HG03097 (cell line): ENCODE measurements around the gene AFAP1.
A peak's percentile ranks its signal among the peaks of the same experiment; 100 is the strongest.

Experiments used
- ATAC-seq: cut with Tn5 transposase; IDR thresholded peaks from one replicate; pipeline ENCODE4 v1.9.1; 2021; ENCODE audit not compliant: unreplicated experiment, low FRiP score

AFAP1 gene, protein sequence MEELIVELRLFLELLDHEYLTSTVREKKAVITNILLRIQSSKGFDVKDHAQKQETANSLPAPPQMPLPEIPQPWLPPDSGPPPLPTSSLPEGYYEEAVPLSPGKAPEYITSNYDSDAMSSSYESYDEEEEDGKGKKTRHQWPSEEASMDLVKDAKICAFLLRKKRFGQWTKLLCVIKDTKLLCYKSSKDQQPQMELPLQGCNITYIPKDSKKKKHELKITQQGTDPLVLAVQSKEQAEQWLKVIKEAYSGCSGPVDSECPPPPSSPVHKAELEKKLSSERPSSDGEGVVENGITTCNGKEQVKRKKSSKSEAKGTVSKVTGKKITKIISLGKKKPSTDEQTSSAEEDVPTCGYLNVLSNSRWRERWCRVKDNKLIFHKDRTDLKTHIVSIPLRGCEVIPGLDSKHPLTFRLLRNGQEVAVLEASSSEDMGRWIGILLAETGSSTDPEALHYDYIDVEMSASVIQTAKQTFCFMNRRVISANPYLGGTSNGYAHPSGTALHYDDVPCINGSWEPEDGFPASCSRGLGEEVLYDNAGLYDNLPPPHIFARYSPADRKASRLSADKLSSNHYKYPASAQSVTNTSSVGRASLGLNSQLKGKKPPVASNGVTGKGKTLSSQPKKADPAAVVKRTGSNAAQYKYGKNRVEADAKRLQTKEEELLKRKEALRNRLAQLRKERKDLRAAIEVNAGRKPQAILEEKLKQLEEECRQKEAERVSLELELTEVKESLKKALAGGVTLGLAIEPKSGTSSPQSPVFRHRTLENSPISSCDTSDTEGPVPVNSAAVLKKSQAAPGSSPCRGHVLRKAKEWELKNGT

DNA sequence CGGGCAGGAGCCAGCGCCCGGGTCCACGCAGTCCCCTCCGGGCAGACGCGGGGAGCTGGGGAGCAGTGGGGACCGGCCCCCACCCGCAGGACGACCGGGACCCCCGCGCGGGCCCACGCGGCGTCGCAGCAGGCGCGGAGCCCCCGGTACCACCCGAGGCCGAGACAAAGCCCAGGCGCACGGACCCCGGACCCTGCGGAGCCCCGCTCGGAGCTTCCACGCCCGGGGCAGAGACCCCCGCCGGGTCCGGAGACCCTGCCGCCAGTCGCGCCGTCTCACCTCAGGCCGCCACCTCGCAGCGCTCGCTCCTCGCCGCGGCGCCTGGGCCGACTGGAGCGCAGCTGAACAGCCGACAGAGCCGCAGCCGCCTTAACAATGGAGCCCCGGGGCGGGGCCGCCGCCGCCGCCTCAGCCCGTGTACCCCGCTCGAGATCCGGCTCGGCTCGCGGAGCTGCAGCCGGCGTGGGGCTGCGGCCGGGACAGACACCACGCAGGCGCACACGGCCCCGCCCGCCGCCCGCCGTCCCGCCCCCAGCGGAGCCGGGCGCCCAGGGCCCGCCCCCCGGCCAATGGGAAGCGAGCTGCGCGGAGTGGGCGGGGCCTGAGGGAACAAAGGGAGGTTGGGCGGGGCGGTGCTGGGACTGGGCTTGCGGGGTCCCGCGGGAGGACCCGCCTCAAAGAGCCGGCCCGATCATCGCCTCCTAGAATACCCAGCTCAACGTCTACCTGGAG, at the start of gene AFAP1:
Gene AFAP1 (minus strand): TSS at position 485 of the 732 bp plus-strand sequence. CDS start 67,783 bp downstream, outside the sequence.
- ATAC-seq = peak; percentile 82

- ATAC-seq = no peak
These were observed 48.8 kb upstream of the AFAP1 start for GRCh38 chr4:7988437-7988836.

DNA sequence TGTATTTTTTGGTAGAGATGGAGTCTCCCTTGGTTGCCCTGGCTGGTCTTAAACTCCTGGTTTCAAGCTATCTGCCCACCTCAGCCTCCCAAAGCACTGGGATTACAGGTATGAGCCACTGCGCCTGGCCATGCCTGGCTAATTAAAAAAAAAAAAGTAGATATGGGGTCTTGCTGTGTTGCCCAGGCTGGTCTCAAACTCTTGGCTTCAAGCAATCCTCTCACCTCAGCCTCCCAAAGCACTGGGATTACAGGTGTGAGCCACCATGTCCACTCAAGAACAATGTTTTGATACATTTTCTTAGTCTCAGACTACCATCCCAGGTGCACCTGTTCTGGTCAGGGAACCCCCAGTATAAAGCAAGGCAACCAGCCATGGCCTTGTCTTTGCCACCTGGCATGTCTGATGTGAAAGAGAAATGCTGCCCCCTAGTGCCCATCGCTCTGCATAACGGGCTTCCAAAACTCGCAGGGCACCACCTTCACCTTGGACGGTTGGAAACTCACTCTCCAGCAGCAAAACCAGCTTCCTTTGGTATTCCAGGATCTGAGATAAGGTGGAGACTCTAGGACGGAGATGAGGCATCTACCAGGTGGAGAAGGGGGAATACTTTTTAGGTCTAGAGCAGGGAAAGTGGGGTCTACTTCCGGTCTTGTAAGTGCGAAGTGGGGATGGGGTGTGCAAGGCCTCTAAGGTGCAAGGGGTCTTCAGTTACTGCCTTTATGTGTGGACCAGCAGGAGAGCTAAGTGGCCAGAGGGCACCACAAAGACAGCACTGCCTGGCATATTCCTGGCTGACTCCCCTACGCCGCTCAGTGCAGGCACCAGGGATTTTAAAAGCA, 47.7 kb upstream of the AFAP1 start:
- no peak for ATAC-seq

DNA sequence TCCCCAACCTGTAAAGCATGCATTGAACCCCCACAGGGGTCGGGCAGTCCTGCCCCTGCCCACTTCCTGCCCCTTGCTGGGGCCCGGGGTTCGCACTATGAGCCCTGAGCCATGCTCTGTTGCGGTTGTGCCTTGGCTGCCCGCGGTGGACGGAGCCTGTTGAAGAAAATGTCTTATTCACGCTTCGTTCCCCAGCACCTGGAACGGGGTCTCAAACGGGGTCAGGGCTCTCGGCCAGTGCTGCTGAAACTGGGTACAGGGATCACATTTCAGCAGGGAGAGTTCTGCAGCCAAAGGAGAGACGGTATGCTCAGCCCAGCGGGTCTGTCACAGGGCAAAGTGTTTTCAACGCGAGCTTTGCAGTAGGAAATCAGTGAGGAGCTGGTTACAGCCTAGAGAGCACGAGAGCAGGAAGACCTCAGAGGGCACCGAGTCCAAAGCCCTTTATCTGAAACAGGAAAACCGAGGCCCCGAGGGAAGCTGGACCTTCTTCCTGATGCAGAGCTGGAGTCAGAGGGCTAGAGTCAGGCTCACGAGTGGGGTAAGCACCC, 46.3 kb upstream of the AFAP1 start:
- no peak for ATAC-seq

- ATAC-seq = no peak
These were observed 45.4 kb upstream of the AFAP1 start for GRCh38 chr4:7985072-7985471.

GRCh38 chr4:7984286-7984925, 44.7 kb upstream of the AFAP1 start:
- ATAC-seq = no peak

DNA sequence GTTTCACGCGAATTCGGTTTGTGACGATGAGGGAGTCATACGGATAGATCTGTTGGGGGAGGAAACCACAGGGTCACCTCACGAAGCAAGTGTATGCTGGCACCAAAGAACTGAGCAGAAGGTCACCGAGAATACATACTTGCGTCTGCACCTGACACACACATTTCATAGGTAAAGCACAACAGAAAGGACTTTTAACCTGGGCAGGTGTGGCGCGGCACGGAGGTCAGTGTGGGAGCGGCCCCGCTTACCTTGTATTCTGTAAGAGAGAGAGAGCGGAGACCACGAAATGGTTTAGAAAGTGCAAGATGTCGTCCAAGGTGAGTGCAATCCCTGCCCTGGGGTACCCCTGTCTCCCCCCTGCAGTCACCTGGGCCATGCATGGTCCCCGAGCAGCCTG, 43.6 kb upstream of the AFAP1 start:
- ATAC-seq = no peak

GRCh38 chr4:7981738-7982394, 42.2 kb upstream of the AFAP1 start:
- no peak for ATAC-seq

DNA sequence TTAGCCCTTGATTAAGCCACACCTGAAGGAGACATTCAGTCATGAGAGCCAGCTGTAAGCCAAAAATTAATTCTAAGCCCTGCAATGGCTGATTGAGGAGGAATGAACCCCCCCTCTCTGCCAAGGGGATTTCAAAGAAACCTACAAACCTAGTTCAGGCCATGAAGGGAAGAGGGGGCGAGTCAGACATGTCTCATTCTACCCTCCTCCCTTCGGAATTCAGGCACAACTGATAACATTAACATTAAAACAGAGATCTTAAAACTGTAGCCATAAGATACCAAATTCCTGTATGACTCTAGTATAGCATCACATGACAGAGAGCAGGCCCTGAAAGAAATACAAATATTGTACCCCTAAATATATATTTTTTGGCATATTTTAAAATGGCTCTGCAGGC, 40.4 kb upstream of the AFAP1 start:
- no peak for ATAC-seq

DNA sequence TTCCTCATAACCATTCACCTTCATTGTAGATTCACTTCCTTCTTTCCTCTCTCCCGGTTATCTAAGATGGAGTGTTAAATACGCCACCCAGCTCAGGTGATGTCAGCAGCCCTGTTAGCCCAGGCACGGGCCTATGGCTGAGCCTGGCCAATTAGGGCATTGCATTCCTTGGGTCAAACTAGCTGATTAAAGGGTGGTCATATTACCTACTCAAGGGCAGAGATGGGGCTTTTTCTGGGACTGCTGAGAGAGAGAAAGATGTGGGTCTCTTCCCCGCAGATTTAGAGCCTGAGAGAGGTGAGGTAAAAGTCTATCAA, 39.9 kb upstream of the AFAP1 start:
- ATAC-seq = no peak

GRCh38 chr4:7978907-7979651, 39.4 kb upstream of the AFAP1 start:
- ATAC-seq = no peak

DNA sequence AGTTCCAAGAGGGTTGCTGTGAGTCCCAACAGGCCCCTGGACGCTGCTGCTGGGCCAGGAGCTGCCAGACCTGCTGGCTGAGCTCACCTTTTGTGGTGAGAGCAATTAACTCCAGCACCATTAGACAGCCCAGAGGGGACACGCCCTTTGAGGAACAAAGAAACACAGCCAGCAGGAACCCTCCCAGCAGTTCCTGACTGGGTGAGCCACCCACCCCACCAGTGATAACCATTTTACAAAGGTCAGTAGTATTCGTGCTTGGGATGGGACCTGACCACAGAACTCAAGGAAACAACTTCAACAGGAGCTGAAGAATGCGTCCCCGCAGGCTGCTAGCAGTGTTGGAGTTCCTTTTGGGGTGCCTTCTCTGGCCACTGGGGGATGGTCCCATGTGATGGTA, 38.8 kb upstream of the AFAP1 start:
- no peak for ATAC-seq

- no peak for ATAC-seq
These were observed 37.0 kb upstream of the AFAP1 start for GRCh38 chr4:7976634-7977033.

DNA sequence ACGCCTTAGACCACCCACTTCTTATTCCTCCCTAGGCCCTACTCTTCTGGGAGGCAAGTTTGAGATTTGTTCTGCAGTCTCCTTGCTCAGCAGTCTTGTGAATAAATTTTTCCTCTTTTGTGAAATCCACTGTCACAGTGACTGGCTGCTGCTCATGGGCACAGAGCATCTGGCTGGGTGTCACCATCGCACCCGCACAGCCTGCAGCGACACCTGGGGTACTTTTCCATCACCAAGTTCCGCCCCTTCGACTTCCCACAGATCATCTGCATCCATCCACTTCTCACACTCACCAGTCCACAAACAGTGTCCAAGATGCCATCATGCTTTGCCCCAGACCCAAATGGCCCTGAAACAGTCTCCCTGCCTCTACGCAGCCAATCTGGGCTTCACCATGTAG, 36.4 kb upstream of the AFAP1 start:
- ATAC-seq = no peak

- no peak for ATAC-seq
These were observed 34.8 kb upstream of the AFAP1 start for GRCh38 chr4:7974425-7974824.

DNA sequence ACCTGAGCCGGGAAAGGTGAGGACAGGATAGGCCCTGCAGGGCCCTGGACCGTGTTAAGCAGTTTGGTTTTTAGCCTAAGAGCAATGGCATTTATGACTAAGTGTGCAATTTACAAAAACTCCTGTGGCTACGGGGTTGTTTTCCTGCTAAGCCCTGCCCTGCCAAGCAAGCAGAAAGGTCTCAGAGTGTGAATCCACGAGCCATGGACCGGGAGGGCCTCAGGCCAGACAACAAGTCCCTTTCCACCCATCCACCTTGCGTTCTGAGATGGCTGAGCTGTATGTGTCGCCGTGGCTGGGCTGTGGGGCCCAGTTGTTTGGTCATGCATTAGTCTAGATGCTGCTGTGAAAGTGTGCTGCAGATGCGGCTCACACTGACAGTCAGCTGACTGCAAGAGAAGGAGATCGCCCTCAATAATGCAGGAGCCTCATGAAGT, 33.9 kb upstream of the AFAP1 start:
- ATAC-seq = no peak

DNA sequence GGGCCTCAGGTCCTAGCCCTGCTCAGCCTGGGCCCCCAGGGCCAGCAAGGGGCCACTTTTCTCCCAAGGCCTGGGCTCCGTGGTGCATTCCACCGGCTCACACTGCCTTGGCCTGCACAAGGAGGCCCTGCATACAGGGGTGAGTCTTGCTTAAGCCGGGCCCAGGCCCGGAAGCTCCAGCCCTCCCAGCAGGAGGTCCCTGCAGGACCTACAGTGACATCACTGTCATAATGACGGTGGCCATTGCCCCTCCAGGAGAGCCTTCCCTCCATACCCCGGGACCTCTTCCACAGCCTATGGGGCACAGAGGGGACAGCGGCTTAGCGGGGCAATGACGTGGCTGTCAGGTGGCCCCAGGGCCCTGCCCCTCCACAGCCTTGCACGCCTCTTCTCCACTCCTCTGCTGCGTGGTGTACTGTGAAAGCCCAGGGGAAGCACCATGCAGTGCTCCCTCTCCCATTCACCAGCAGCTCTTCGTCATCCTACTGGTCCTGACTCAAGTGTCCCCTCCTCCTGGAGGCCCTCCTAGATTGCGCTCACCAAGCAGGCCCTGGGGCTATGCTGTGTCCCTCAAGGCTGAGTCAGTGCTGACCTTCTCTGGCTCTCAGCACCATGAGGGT, 32.3 kb upstream of the AFAP1 start:
- no peak for ATAC-seq

- no peak for ATAC-seq
These were observed 31.5 kb upstream of the AFAP1 start for GRCh38 chr4:7971159-7971631.
